Panc1 (cell line): ENCODE data around the gene PCED1B.

Experiments
- POLR2AphosphoS5 ChIP-seq: IDR thresholded peaks from 2 replicates; pipeline ENCODE4 v1.6.1; 2012; ENCODE audit warnings: mild to moderate bottlenecking, low read depth, low read length, moderate library complexity
- TF ChIP-seq, protein P1 (sequence below): fragments of 450-650 bp; IDR thresholded peaks from 2 replicates; pipeline ENCODE4 v1.5.1; 2017; ENCODE audit warnings: mild to moderate bottlenecking
- TF ChIP-seq, protein P2 (sequence below), 2 experiments: IDR thresholded peaks; 2 replicates each; pipeline ENCODE4 v1.6.1; 2011 to 2012; ENCODE audit warnings: low read depth in 2 of 2, control low read depth in 1 of 2, low read length in 1 of 2, mild to moderate bottlenecking in 1 of 2, moderate library complexity in 1 of 2; ENCODE audit not compliant: insufficient read depth in 1 of 2

DNA sequence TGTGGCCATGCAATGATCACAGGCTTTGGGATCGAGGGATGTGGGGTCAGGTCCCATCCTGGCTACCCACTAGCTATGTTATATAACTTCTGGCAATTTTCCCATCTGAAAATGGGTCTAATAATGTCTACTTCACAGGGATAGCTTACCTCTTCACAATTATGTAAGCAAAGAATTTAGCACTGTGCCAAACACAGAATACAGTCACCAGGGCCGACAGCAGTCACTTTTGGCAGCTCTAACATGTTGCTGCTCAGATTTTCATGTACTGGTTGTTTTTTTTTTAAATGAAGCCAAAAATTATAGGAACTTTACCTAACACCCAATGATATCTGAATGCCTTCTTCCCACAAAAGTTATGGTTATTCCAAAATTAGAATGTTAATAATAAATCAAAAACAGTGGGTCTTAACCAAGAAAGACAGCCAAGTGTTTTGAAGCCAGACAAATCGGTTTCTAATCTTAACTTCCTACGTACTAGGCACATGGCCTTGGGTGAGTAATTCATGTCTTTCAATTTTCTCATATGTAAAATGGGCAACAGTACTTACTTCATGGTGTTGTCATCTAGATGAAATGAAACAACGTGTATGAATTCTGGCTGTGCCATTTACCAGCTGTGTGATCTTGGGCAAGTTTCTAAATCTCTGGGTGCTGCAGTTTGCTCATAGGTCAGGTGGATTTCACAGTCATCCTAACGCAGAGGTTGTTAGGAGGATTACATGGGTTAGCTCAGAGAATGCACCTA lies 13.0 kb upstream of the PCED1B start:
- TF ChIP-seq, protein P1, sequence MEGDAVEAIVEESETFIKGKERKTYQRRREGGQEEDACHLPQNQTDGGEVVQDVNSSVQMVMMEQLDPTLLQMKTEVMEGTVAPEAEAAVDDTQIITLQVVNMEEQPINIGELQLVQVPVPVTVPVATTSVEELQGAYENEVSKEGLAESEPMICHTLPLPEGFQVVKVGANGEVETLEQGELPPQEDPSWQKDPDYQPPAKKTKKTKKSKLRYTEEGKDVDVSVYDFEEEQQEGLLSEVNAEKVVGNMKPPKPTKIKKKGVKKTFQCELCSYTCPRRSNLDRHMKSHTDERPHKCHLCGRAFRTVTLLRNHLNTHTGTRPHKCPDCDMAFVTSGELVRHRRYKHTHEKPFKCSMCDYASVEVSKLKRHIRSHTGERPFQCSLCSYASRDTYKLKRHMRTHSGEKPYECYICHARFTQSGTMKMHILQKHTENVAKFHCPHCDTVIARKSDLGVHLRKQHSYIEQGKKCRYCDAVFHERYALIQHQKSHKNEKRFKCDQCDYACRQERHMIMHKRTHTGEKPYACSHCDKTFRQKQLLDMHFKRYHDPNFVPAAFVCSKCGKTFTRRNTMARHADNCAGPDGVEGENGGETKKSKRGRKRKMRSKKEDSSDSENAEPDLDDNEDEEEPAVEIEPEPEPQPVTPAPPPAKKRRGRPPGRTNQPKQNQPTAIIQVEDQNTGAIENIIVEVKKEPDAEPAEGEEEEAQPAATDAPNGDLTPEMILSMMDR = no peak
- no peak for TF ChIP-seq POLR2AphosphoS5
- TF ChIP-seq, protein P2, sequence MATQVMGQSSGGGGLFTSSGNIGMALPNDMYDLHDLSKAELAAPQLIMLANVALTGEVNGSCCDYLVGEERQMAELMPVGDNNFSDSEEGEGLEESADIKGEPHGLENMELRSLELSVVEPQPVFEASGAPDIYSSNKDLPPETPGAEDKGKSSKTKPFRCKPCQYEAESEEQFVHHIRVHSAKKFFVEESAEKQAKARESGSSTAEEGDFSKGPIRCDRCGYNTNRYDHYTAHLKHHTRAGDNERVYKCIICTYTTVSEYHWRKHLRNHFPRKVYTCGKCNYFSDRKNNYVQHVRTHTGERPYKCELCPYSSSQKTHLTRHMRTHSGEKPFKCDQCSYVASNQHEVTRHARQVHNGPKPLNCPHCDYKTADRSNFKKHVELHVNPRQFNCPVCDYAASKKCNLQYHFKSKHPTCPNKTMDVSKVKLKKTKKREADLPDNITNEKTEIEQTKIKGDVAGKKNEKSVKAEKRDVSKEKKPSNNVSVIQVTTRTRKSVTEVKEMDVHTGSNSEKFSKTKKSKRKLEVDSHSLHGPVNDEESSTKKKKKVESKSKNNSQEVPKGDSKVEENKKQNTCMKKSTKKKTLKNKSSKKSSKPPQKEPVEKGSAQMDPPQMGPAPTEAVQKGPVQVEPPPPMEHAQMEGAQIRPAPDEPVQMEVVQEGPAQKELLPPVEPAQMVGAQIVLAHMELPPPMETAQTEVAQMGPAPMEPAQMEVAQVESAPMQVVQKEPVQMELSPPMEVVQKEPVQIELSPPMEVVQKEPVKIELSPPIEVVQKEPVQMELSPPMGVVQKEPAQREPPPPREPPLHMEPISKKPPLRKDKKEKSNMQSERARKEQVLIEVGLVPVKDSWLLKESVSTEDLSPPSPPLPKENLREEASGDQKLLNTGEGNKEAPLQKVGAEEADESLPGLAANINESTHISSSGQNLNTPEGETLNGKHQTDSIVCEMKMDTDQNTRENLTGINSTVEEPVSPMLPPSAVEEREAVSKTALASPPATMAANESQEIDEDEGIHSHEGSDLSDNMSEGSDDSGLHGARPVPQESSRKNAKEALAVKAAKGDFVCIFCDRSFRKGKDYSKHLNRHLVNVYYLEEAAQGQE (IDR thresholded peaks at IDR 0.05; ENCODE audit: insufficient read depth in 1 of 2, low read depth in 2 of 2, low read length in 1 of 2) = no peak
